HuH-7 (cell line): Measurements from ENCODE around the gene PROSER2.
"Not testable (repeated sequence)": the region's sequence is repeated elsewhere in the genome, so short reads cannot be mapped to it uniquely, and the experiment has no call there.

Source experiments
- DNase-seq: peaks from one replicate; pipeline ENCODE4 v3.0.0; 2011; ENCODE audit warnings: low spot score

PROSER2 gene

DNA sequence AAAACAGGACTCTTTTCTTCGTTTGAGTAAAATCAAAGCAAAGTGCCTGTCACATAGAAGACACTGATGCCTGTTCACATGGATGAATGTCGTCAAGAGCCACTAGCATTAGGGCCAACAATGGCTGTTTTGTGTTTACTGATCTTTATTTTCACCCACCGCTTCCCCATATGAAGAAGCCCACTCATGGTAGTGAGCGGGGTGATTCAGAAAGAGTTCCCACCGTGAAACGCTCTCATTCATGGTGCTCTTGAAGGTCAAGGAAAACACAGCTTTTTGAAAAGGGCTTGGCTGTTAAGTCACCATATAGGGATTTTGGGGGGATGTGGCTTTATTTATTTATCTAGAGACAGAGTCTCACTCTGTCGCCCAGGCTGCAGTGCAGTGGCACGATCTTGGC, 12.5 kb downstream of the PROSER2 start:
- DNase-seq = no peak

DNA sequence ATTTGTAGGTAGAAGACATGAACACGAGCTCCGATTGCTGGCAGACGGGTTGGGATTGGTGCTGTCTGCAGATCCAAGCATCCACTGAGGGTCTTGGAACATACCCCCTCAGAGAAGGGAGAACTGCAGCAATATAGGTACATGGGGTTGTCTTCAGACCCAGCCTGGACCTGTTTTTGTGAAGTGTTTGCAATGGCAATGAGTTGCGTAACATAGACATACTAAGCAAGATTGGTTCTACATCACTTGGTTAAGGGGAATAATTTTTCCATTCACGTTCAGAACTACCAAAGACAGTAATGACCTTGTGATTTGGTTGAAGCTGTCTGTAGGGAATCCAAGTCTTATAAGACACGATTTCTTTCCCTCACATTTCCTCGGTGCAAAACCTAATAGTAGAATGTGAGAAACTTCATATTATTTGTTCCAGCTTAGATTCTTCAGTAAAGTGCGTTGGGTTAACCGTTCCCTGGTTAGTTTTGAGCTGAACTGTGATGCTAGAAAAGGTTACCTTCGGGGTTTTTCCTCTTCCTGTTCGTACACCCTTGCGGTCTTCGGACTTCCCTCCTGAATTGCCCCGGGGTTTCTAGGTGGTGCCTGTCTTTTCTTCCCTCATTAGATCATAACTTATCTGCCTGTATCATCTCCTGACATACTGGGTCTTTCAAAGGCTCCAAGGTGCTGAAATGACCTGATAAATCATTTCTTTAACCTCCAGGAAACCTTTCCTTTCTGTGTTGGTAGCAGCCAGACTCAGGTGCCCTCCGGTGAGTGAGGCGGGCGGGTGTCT, 14.4 kb downstream of the PROSER2 start:
- DNase-seq = no peak

DNA sequence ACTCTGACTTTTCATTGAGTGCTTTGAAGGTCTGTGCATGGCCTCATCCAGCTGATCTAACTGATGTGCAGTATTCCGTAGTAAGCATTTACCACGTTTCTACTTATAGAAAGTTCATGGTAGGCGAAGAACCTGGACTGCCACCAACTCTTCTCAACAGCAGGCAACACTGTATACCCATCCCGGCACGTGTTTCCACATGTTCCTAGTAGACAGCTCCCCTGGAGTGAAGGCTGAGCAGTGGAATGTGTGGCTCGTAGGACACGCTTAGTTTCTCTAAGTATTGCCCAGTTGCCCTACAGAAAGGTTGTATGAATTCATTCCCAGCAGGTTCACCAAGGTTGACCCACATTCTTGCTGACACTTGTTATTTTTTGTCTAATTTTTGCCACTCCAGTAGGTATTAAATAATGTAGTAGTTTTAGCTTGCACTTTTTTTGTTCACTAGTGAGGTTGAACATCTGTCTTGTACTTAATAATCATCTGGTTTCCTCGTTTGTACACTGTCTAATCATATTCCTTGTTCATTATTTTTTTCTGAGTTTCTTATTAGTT, 15.2 kb downstream of the PROSER2 start:
- DNase-seq = no peak

DNA sequence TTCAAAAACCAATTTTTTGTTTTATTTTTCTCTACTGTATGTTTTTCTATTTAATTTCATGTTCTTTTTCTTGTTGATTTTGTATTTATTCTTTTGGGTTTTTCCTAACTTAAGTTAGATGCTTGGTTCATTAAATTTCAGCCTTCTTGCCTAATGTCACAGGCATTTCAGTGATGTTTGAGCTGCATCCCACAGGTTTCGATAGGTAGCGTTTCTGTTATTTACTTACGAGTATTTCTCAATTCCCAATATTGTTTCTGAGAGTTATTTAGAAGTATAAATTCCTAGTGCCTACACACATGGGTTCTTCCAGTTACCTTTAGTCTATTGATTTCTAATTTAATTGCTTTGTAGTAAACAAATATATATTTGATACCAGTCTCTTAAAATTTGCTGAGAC, 18.2 kb downstream of the PROSER2 start:
- no peak for DNase-seq

DNA sequence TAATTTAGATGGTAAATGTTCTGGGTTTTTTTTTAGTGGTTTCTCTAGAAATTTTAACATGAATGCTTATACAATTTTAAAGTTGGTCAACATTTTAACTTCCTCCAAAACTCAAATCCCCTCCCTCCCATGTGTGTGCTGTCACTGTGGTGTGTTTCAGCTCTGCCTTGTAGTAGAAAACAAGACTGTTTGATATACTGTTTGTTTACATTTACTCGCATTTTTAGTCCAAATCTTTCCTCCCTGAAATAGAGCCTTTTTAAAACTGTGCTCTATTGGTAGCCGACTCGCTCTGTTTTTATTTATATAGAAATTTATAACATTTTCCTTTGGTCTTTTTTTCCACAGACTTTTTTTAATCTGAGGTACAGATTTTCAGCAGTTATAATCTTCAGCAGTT, 19.3 kb downstream of the PROSER2 start:
- DNase-seq = no peak

DNA sequence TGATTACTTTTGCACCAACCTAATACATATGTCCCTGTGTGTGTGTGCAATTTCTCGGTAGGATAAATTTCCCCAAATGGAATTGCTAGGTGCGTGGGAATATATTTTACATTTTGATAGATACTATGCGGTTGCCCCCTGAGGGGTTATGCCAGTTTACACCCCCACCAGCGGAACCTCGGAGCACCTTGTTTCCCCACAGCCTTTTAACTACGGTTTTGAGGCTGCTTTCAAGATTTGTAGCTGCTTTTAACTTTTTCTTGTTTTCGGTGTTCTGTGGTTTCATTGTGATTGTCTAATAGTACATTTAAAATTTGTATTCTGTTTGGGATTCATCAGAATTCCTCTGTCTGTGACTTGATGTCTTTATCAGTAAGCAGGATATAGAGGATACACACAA, 22.0 kb downstream of the PROSER2 start:
- DNase-seq = no peak

DNA sequence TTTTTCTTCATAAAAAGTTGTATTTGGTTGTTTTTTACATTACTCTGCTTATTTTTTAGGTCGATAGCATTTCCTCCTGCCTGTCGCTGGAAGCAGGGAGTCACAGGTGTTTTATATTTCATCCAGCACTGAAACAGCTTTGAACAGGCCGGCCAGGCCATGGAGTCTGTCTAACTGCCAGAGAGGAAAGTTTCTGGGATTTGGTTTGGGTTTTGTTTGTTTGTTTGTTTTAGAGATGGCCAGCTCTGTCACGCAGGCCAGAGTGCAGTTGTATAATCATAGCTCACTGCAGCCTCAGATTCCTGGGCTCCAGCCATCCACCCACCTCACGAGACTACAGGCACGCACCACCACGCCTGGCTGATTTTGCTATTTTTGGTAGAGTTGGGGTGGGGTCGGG, 23.4 kb downstream of the PROSER2 start:
- DNase-seq = no peak

DNA sequence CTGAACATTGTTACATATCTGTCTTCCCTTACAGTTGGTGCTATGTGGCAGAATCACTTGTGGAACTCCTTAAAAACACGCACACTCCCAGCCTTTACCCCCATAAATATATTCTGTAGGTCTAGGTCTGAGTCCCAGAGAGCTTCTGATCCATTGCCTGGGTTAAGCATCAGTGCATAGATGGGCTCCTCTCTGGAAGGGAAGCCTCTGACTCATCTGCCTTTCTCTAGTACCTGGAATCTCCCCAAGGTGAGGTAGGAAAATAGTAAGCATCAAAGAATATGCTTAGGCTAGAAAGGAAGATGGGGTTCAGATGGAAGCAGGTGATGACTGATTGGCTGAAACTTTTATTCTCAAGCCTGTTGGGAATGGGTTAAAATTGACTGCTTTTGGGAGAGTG, 26.1 kb downstream of the PROSER2 start:
- no peak for DNase-seq

DNA sequence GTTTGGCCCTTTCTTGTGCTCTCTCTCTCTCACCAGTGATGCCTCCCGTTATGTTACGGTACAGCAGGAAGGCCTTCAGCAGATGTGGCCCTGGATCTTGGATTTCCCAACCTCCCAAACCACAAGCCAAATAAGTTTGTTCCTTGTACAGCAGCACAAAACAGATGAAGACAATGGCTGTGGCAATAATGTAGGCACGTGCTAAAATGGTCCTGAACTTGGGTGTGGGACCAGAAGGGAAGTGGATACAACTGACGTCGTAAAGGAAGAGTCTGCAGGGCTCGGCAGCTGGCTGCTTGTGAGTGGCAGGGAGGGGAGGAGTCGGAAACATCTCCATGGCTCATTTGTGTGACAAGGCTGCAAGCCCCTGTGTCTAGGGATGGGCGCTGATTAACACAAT, 26.8 kb downstream of the PROSER2 start:
- no peak for DNase-seq

DNA sequence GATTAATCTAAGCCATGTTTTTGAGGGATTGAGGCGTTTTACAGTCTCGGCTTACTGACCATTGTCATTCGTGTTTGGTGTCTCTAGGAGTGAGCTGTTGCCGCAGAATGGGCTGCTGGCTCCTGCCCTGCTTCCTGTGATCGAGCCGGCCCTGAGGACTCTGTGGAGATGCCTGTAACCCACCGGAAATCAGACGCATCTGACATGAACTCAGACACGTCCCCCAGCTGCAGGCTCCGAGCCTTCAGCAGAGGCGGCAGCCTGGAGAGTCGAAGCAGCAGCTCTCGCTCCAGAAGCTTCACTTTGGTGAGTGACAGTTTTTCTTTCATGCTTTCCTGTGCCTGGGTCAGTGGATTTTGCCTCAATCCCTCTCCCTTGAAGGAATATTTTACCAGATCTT, 28.8 kb downstream of the PROSER2 start:
- DNase-seq = no peak

DNA sequence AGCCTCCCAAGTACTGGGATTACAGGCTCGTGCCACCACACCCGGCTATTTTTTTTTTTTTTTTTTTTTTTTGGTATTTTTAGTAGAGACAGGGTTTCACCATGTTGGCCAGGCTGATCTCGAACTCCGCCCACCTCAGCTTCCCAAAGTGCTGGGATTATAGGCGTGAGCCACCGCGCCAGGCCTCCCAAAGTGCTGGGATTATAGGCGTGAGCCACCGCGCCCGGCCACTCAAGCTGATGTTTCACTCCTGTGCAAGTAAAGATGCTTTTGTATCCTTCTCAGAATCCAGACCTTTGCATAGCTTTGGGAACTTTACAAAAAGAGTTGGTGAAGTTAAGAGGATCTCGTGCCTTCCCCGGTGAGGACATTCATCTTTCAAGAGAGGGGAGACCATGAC, 29.5 kb downstream of the PROSER2 start:
- not testable (repeated sequence) for DNase-seq

DNA sequence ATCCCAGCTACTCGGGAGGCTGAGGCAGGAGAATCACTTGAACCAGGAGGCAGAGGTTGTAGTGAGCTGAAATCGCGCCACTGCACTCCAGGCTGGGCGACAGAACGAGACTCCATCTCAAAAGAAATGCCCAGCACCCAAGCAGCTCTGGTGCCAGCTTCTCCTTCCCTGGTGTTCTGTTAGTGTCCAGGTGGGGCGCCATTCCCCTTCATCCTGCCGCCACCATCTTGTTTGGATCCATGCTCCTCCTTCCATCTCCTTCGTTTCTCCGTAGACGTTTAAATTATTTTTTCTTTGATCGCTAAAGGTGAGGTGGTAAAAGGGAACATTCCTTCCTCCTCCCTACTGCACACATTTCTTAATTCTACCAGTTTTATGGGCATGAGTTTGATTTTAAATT, 30.3 kb downstream of the PROSER2 start:
- DNase-seq = no peak

DNA sequence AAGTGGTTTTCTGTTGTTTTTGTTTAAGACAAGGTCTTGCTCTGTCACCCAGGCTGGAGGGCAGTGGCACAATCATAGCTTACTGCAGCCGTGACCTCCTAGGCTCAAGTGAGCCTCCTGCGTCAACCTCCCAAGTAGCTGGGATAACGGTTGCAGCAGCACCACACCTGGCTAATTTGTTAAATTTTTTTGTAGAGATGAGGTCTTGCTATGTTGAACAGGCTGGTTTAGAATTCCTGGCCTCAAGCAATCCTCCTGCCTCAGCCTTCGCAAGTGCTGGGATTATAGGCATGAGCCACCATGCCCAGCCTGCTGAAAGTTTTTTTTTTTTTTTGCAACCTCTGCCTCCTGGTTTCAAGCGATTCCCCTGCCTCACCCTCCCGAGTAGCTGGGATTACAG, 31.1 kb downstream of the PROSER2 start:
- no peak for DNase-seq

DNA sequence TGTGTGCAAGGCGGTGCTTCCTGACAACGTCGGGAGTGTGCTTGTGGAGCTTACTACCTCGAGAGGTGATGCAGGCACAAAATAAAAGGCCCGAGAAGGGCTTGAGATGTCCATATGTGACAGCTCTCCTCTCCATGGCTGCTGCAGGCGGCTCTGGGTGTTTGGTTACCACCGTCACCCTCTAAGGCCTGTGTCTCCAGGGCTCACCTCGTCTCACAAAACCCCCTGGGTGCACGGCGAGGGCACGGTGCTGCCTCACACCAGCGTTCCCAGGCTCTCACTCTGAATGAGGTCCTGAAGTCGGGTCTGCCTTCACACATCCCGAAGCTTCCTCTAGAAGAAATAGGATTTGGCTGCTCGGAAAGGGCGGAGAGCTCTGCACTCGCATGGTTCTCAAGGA, 32.9 kb downstream of the PROSER2 start:
- no peak for DNase-seq

DNA sequence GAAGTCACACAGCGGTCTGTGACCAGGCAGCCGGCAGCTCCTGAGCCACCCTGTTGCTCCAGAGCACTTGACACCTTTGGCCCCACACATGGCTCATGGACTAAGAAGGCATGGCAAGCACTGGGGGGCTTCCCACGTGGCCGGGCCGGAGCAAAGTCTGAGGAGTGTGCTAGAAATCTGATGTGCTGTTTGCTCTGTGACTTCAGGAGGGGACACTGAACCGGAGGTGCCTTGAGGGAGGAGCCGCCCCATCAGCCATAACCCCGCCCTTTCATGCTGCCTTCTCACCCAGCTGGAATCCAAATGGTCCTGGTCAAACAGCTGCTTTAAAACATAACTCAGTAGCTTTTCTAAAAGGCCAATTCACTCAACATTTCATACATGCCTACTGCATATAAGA, 33.5 kb downstream of the PROSER2 start:
- DNase-seq = no peak

DNA sequence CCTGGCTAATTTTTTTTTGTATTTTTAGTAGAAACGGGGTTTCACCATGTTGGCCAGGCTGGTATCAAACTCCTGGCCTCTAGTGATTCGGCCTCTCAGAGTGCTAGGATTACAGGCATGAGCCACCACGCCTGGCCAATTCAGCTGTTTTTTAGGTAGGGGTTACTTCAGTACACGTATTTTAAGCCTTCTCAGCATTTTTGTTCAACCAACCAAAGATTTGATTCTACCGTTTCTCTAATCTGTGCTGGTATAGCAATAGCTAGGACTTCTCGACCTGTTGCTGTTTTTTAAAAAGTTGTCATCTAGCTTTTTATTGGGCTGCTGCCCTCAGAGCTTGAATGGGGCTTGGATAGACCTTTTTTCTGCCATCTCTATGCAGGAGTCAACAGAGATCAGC, 34.9 kb downstream of the PROSER2 start:
- DNase-seq = no peak

DNA sequence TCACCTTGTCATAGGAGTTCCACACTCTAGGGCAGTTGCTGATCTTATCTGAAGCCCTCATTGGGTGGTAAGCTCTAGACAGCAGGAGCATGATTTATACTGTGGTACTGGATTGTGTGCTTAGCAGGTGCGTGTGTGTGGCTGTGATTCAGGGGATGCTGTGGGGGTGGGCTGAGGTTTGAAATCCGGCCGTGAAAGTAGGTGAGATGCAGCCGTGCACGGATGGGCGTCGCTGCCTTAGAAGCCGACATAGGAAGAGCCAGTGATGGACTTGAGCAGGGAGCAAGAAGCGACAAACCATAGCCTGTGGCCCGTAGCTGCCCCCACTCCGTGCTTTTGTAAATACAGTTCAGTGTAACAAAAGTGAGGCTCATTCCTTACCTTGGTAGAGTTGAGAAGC, 38.2 kb downstream of the PROSER2 start:
- DNase-seq = no peak

DNA sequence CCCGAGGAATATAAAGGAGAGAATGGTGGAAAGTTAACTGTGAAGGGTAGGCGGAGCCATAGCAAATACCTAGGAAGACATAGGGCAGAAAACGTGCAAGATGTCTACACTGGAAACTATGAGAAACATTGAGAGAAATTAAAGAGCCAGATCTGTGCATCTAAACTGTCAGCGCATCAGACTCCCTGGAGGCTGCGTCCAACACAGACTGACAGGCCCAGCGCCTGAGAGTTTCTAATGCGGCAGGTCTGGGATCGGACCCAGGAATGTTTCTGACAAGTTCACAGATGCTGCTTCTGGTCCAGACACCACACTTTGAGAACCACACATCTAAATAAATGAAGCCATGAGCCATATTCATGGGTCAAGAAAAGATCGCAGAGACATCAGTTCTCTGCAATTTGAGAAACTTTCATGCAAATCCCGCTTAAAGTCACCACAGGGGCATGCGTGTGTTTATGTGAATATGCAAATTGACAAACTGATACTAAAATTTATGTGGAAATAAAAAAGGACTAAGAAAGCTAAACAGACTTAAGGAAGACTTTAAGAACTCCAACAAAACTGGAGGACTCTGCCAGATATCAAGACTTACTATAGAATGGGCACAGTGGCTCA, 38.8 kb downstream of the PROSER2 start:
- DNase-seq = no peak

DNA sequence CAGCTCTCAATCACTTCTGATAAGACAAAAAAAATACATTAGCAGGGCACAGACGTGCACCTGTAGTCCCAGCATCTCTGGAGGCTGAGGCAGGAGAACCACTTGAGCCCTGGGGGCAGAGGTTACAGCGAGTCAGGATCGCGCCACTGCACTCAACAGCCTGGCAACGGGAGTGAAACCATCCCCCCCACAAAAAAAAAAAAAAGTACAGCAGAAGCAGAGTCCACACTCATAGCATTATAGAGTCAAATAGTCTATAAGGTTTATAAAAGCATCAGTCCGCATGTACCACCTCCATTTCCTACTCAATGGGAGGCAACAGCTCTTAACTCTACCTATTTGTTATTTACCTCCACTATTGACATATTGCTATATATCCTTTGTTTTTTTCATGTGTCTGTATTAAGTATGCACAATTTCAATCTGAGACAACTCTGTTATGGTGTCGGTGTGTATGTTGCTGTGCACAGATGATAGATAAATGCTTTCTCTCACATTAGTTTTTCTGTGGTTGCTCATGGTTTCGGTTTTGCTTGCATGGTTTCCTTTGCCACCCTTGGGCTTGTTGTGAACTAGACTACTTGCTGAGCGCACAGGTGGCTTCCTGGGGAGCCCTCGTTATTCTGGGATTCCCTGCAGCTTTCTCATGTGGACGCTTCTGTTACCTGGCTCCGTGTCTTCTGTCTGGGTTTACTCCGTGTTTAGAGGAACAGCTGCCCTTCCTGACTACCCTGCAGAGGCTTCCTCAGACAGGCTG, 40.4 kb downstream of the PROSER2 start:
- DNase-seq = no peak

DNA sequence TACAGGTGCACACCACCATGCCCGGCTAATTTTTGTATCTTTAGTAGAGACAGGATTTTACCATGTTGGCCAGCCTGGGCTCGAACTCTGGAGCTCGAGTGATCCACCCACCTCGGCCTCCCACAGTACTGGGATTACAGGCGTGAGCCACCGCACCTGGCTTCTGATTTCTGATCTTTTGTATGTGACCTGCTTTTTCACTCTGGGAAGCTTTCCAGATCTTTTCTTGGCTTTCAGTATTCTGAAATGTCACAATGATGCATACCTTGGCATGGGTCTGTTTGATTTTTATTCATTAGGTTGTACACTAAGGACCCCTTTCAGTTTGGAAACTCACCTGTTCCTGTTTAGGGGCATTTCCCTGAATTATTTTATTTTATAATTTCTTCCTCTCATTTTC, 41.6 kb downstream of the PROSER2 start:
- no peak for DNase-seq

DNA sequence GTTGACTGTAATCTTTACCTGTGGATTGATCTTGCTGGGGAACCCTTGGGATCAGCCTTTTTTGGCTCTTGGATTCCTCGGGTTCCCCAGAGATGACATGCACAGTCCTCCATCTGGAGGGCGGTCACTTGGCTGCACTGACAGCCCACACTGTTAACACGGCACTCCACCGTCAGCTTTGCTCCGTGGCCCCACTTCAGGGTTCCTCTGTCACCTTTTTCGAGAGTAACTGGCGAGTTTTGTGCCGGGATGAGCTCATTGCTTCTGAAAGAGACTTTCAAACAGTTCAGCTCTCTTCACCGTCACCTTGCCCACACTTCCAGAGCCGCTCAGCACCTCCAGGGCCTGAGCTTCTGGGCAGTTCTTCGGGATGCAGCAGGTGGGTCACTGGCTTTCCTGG, 42.4 kb downstream of the PROSER2 start:
- no peak for DNase-seq

DNA sequence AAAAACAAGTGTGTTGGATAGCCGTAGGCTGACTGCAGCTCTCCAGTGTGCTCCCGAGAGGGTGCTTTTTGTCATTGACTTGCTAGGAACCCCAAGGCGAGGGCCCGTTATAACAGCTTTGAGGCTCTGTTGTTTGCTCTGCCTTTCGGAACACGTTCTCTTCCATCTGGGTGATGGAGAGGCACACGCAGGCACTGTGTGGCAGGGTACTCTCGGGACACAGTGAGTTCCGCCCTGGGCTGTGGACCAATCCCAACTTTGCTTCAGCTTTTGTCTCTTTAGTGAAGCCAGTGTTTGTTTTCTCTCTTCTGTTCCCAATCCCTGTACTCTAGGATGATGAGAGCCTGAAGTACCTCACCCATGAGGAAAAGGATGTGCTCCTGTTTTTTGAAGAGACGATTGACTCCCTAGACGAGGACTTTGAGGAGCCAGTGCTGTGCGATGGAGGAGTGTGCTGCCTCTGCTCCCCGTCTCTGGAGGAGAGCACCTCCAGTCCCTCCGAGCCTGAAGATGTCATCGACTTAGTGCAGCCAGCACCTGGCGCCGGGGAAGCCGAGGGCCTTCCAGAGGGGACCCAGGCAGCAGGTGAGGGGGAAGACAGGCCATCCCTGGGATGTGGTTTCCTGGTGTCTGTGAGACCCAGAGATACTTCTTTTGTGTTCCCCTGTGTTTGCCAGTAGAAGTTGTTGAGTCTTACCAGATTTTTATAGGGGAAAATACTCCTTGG, 43.2 kb downstream of the PROSER2 start:
- no peak for DNase-seq
